ENCODE results near the gene WNT1. TPM values are rescaled to one million over a fixed set of nuclear protein-coding genes. Genes with fewer than 3 reads are reported as not detected.

WNT1 gene
- total RNA-seq, 1 experiment from 2014 or later, result not detected

DNA sequence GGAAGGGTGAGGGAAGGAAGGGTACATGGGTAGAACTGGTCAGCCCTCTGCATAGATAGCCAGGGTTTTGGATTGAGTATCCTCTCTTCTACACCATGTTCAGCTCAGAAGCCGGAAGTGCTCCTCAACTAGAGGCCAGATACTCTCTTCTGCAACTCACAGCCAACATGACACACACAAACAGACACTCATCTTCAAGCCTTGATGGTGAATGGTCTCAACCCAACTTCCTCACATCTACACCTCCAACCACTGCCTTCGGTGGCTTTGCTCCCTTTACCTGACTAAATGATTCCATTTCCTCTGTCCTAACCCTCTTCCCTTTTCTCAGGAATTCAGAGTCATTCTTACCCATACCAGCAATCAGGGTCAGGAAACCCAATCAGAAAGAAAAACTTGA, 45.2 kb upstream of the WNT1 start:
- Mint-ChIP-seq H3K27ac (ENCODE audit: unreplicated experiment) (no peak overlapping the region), H3K27me3 (ENCODE audit: insufficient read depth, unreplicated experiment) (no peaks in the 10 kb centered on the region), H3K4me3 (ENCODE audit: unreplicated experiment) (no peak overlapping the region), H3K4me1 (ENCODE audit: low read depth, unreplicated experiment) (no peaks in the 10 kb centered on the region), H3K9me3 (ENCODE audit: unreplicated experiment) (no peaks in the 10 kb centered on the region), H3K36me3 (ENCODE audit: insufficient read depth, unreplicated experiment) (peaks cover 72% of the 10 kb centered on the region)
- intact Hi-C loops (cut with micrococcal nuclease; ENCODE audit: unreplicated experiment), result no loop called here
- Histone ChIP-seq H3K9me3 (no peaks in the 10 kb centered on the region), H3K4me1 (no peaks in the 10 kb centered on the region), H3K4me3 (ENCODE audit: low read depth, low read length) (no peak overlapping the region), H3K36me3 (ENCODE audit: control insufficient read depth, insufficient read depth, low read length) (0 out of 2 replicates have a peak, but pooled peaks cover 2% of the 10 kb centered on the region), H3K27me3 (replicated peaks; ENCODE audit: control insufficient read depth, insufficient read depth, low read length) (no peaks in the 10 kb centered on the region)
- TF ChIP-seq, protein P1, sequence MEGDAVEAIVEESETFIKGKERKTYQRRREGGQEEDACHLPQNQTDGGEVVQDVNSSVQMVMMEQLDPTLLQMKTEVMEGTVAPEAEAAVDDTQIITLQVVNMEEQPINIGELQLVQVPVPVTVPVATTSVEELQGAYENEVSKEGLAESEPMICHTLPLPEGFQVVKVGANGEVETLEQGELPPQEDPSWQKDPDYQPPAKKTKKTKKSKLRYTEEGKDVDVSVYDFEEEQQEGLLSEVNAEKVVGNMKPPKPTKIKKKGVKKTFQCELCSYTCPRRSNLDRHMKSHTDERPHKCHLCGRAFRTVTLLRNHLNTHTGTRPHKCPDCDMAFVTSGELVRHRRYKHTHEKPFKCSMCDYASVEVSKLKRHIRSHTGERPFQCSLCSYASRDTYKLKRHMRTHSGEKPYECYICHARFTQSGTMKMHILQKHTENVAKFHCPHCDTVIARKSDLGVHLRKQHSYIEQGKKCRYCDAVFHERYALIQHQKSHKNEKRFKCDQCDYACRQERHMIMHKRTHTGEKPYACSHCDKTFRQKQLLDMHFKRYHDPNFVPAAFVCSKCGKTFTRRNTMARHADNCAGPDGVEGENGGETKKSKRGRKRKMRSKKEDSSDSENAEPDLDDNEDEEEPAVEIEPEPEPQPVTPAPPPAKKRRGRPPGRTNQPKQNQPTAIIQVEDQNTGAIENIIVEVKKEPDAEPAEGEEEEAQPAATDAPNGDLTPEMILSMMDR (IDR thresholded peaks at IDR 0.05; ENCODE audit: insufficient read depth in 1 of 2, low read depth in 1 of 2, low read length in 1 of 2, severe bottlenecking in 1 of 2, unreplicated experiment in 1 of 2), result no peak
- ChIA-PET POLR2A (no interaction called here), CTCF (interaction anchor here (0.6 kb wide), 1 partner anchor 49 kb away, joined by 3 read pairs; no protein-coding TSS in a partner anchor)
- no peak for DNase-seq
- no TSS peak for BruUV-seq (replicated peaks)

DNA sequence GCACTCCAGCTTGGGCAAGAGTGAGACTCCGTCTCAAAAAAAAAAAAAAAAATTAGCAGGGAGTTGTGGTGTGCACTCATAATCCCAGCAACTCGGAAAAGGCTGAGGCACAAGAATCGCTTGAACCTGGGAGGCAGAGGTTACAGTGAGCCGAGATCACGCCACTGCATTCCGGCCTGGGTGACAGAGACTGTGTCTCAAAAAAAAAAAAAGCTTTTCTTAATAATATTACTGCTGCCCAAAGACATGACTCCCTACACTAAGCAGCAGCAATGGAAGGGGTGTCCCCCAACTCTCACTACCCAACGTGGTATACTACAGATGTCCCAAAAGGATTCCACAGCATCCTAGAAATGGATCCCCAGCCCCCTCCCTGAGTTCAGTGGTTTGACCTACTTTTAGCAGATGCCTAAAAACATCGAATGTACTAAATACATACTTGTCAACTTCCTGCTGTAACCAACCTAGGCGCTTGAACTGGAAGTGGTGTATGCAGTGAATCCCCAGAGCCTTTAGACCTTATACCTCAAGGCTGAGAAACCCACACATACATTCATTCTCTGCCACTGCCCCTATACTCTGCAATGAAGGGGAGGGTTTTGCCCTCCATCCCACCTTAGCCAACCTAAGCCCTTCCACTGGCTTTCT, 44.3 kb upstream of the WNT1 start:
- peaks cover 78% of the 10 kb centered on the region for H3K36me3 Mint-ChIP-seq (ENCODE audit: insufficient read depth, unreplicated experiment)
- H3K27ac Mint-ChIP-seq (ENCODE audit: unreplicated experiment), result no peak overlapping the region
- ChIA-PET CTCF (interaction anchor here (0.6 to 0.9 kb wide), 3 partner anchors 24 to 50 kb away, joined by 3 read pairs; partner anchors contain the start of gene ARF3), POLR2A (no interaction called here)
- H3K9me3 Mint-ChIP-seq (ENCODE audit: unreplicated experiment), result no peaks in the 10 kb centered on the region
- Histone ChIP-seq H3K4me3 (ENCODE audit: low read depth, low read length) (no peak overlapping the region), H3K36me3 (ENCODE audit: control insufficient read depth, insufficient read depth, low read length) (0 out of 2 replicates have a peak, but pooled peaks cover 2% of the 10 kb centered on the region), H3K9me3 (no peaks in the 10 kb centered on the region), H3K27me3 (replicated peaks; ENCODE audit: control insufficient read depth, insufficient read depth, low read length) (no peaks in the 10 kb centered on the region), H3K4me1 (no peaks in the 10 kb centered on the region)
- TF ChIP-seq, protein P1 (IDR thresholded peaks at IDR 0.05; ENCODE audit: insufficient read depth in 1 of 2, low read depth in 1 of 2, low read length in 1 of 2, severe bottlenecking in 1 of 2, unreplicated experiment in 1 of 2), result no peak
- no TSS peak for BruUV-seq (replicated peaks)
- no peak for DNase-seq
- intact Hi-C loops (cut with micrococcal nuclease; ENCODE audit: unreplicated experiment), result no loop called here
- H3K27me3 Mint-ChIP-seq (ENCODE audit: insufficient read depth, unreplicated experiment), result no peaks in the 10 kb centered on the region
- no peak overlapping the region for H3K4me3 Mint-ChIP-seq (ENCODE audit: unreplicated experiment)
- no peaks in the 10 kb centered on the region for H3K4me1 Mint-ChIP-seq (ENCODE audit: low read depth, unreplicated experiment)

DNA sequence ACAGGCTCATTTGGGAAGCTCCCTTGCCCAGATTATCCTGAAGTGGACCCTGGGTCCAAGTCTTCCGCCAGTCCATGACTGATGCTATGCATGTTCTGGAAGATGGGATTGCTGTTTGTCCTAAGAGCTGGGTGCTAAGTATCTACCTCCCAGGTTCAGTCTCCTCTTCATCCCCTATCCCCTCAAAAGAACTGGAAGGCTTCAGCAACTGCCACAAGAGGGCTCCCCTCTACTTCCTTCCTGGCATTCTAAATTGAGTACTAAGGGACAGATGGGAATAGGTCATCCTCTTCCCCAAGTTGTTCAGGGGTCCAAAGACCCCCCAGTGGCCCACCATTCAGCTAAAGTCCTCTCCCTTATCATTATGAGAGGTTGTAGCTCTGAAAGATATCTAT, 43.8 kb upstream of the WNT1 start:
- H3K27ac Mint-ChIP-seq (ENCODE audit: unreplicated experiment), result no peak overlapping the region
- DNase-seq, result peak in 1 of 2 experiments; percentile 31

More for the DNA sequence above, 43.8 kb upstream of the WNT1 start:
- no TSS peak for BruUV-seq (replicated peaks)
- H3K4me1 ChIP-seq, result no peaks in the 10 kb centered on the region
- ChIA-PET POLR2A (no interaction called here), CTCF (interaction anchor here (0.9 kb wide), 2 partner anchors 24 to 35 kb away, joined by 3 read pairs; partner anchors contain the start of gene ARF3)
- Mint-ChIP-seq H3K36me3 (ENCODE audit: insufficient read depth, unreplicated experiment) (peaks cover 78% of the 10 kb centered on the region), H3K4me3 (ENCODE audit: unreplicated experiment) (no peak overlapping the region), H3K4me1 (ENCODE audit: low read depth, unreplicated experiment) (no peaks in the 10 kb centered on the region), H3K27me3 (ENCODE audit: insufficient read depth, unreplicated experiment) (no peaks in the 10 kb centered on the region), H3K9me3 (ENCODE audit: unreplicated experiment) (no peaks in the 10 kb centered on the region)
- intact Hi-C loops (cut with micrococcal nuclease; ENCODE audit: unreplicated experiment), result no loop called here
- TF ChIP-seq, protein P1 (IDR thresholded peaks at IDR 0.05; ENCODE audit: insufficient read depth in 1 of 2, low read depth in 1 of 2, low read length in 1 of 2, severe bottlenecking in 1 of 2, unreplicated experiment in 1 of 2), result peak; percentile 35 to 64
- H3K4me3 ChIP-seq (ENCODE audit: low read depth, low read length), result no peak overlapping the region
- no peaks in the 10 kb centered on the region for H3K27me3 ChIP-seq (replicated peaks; ENCODE audit: control insufficient read depth, insufficient read depth, low read length)
- H3K9me3 ChIP-seq, result no peaks in the 10 kb centered on the region
- 0 out of 2 replicates have a peak, but pooled peaks cover 2% of the 10 kb centered on the region for H3K36me3 ChIP-seq (ENCODE audit: control insufficient read depth, insufficient read depth, low read length)
